Mesothelial cell of epicardium (in vitro differentiated cells): ENCODE data around the gene RNU11. TPM values are rescaled to one million over a fixed set of nuclear protein-coding genes. Genes with fewer than 3 reads are reported as not detected.
"Not testable (repeated sequence)": the region's sequence is repeated elsewhere in the genome, so short reads cannot be mapped to it uniquely, and the experiment has no call there.

Experiments
- DNase-seq, 2 experiments: peaks; one replicate each; pipeline ENCODE4 v3.0.0; 2021; ENCODE audit warnings: low spot score in 2 of 2; ENCODE audit not compliant: unreplicated experiment in 2 of 2
- H3K27ac Mint-ChIP-seq: 2 replicates; pipeline ENCODE4 v1.8.0; 2021; ENCODE audit warnings: mixed read lengths
- H3K27me3 Mint-ChIP-seq: 2 replicates; pipeline ENCODE4 v1.8.0; 2021; ENCODE audit warnings: low read depth, mixed read lengths
- H3K36me3 Mint-ChIP-seq: 2 replicates; pipeline ENCODE4 v1.8.0; 2021; ENCODE audit warnings: mixed read lengths
- H3K4me1 Mint-ChIP-seq: 2 replicates; pipeline ENCODE4 v1.8.0; 2021; ENCODE audit warnings: mixed read lengths
- H3K4me3 Mint-ChIP-seq: 2 replicates; pipeline ENCODE4 v1.8.0; 2021; ENCODE audit warnings: mild to moderate bottlenecking, moderate library complexity, mixed read lengths
- H3K9me3 Mint-ChIP-seq: 2 replicates; pipeline ENCODE4 v1.8.0; 2021; ENCODE audit warnings: mixed read lengths
- CTCF ChIP-seq: fragments of 200-600 bp; sonication (generic); IDR thresholded peaks from one replicate; pipeline ENCODE4 v1.5.0; 2021; ENCODE audit warnings: antibody characterized with exemption; ENCODE audit not compliant: unreplicated experiment
- total RNA-seq: library from RNA; stranded (reverse); gene quantifications from 3 replicates; pipeline ENCODE4 v1.2.1, GENCODE V29; 2021

The RNU11 gene
- total RNA-seq, 1 donor from 2014 or later, result not detected

DNA sequence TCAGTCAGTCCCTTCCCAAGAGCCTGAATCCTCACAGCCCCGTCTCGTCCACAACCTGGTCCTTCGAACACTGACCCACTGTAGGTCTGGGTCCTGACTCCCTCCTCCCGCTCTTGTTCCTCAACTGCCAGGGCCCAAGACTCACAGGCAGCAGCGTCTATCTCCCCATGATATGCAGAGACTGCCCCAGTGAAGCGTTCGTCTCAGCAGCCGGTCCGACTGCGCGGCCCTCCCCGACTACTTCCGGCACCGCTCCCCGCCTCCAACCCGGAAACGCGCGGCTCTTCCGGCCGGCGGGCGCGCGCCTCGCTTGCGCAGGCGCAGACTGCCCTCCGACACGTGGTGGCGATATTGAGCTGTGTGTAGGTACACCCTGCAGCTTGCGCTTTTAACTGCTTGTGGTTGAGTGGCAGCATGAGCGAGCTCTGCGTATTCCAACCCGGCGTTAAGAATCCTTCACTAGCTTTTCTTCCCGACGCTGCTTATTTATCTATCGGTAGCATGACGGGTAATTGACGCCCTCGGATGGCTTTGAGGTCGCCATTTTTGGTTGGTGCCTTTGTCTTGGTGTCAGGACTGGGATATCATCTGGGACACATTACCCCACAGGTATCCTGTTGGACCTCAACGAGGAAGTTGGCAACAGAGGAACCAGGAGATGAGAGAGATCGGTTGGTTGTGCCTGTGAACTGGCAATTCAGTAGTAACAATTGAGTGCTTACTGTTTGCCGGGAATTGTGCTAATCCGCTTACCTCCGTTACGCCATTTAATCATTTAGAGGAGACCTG is 5.4 kb upstream of the RNU11 start, which contains the start of gene TAF12:
TAF12 (minus strand) TSS at position 221 of the 789 bp plus-strand sequence. CDS start 20,986 bp downstream, outside the sequence.
- Mint-ChIP-seq H3K4me3 (peak within 1 kb of the TSS; percentile 99), H3K9me3 (no peaks in the 10 kb centered on the region), H3K36me3 (no peaks in the 10 kb centered on the region), H3K27me3 (no peaks in the 10 kb centered on the region), H3K4me1 (peaks cover 28% of the 10 kb centered on the region), H3K27ac (peak within 1 kb of the TSS; percentile 98)
- DNase-seq, result peak; percentile 87 to 88
- no peak for TF ChIP-seq CTCF

DNA sequence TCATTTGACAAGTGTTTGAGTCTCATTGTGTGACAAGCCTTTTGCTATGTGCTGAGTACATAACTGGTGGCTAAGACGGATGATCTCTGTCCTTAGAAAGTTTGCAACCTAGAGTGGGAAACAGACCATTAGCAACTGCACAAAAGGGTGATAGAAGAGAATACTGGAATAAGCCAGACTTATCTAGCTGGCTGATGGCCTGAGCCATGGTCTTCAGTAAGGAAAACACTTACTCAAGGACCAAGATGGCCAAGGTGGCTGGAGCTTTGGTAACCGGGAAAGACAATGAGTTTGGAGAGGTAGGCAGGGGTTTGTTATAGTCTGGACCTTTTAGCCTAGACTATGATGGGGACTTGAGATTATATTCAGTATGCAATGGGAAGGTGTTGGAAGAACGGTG is 3.9 kb upstream of the RNU11 start:
- Mint-ChIP-seq H3K4me1 (peaks cover 37% of the 10 kb centered on the region), H3K9me3 (no peaks in the 10 kb centered on the region)

DNA sequence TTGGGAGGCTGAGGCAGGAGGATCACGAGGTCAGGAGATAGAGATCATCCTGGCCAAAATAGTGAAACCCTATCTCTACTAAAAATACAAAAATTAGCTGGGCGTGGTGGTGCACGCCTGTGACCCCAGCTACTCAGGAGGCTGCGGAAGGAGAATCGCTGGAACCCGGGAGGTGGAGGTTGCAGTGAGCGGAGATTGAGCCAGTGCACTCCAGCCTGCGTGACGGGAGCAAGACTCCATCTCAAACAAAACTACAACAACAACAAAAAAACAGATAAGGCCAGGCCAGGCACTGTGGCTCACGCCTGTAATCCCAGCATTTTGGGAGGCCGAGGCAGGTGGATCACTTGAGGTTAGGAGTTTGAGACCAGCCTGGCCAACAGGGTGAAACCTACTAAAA is 3.0 kb upstream of the RNU11 start:
- H3K4me3 Mint-ChIP-seq, H3K36me3 Mint-ChIP-seq, DNase-seq, H3K27me3 Mint-ChIP-seq, H3K9me3 Mint-ChIP-seq, H3K27ac Mint-ChIP-seq: not testable (repeated sequence)
- H3K4me1 Mint-ChIP-seq, result peaks cover 37% of the 10 kb centered on the region

More for the DNA sequence above, 3.9 kb upstream of the RNU11 start:
- no peaks in the 10 kb centered on the region for H3K27me3 Mint-ChIP-seq
- H3K27ac Mint-ChIP-seq, result peak overlapping the region; percentile 98
- H3K36me3 Mint-ChIP-seq, result no peaks in the 10 kb centered on the region
- TF ChIP-seq CTCF, result no peak
- DNase-seq, result no peak
- peak overlapping the region; percentile 99 for H3K4me3 Mint-ChIP-seq

- no peaks in the 10 kb centered on the region for H3K36me3 Mint-ChIP-seq
- H3K27me3 Mint-ChIP-seq, result no peaks in the 10 kb centered on the region
- H3K27ac Mint-ChIP-seq, result peak overlapping the region; percentile 44
- H3K4me3 Mint-ChIP-seq, result no peak overlapping the region
- H3K4me1 Mint-ChIP-seq, result peaks cover 37% of the 10 kb centered on the region
- no peaks in the 10 kb centered on the region for H3K9me3 Mint-ChIP-seq
- no peak for TF ChIP-seq CTCF
- DNase-seq, result no peak
Observed at GRCh38 chr1:28646040-28646439, 2.4 kb upstream of the RNU11 start.

DNA sequence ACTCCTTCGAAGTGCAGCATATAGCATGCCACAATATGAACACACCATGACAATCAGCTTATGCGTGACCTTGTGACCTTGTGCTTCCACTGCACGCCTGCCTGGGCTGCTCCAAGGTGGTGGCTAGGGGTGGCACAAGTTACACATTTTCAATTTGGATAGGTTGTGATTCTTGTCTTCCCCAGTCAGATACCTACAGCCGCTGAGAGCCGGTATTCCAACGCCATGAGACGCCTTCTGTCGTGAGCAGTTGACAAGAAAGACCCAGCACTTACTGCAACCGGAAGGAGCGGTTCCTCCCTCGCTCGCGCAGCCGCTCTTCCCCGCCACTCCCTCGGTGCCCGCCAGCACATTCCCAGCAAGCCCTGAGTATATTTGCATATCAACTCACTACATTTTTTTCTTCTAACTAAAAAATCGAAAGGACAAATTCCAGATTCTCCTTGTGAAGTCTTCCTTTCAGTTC is 359 bp upstream of the RNU11 start:
- H3K4me1 Mint-ChIP-seq, result peaks cover 31% of the 10 kb centered on the region
- peak overlapping the region; percentile 100 for H3K27ac Mint-ChIP-seq
- no peaks in the 10 kb centered on the region for H3K27me3 Mint-ChIP-seq
- TF ChIP-seq CTCF, result peak; percentile 11
- peak overlapping the region; percentile 72 for H3K4me3 Mint-ChIP-seq
- DNase-seq, result peak; percentile 74 to 85
- no peaks in the 10 kb centered on the region for H3K36me3 Mint-ChIP-seq
- H3K9me3 Mint-ChIP-seq, result no peaks in the 10 kb centered on the region

DNA sequence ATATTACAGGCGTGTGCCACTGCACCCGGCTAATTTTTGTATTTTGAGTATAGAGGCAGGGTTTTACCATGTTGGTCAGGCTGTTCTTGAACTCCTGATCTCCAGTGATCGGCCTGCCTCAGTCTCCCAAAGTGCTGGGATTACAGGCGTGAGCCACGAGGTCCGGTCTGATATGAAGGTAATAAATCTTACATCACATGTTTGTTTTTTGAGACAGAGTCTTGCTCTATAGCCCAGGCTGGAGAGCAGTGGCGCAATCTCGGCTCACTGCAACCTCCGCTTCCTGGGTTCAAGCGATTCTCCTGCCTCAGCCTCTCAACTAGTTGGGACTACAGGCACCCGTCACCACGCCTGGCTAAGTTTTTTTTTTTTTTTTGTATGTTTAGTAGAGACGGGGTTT is 4.7 kb downstream of the RNU11 start:
- not testable (repeated sequence) for H3K4me3 Mint-ChIP-seq, DNase-seq, H3K27ac Mint-ChIP-seq, H3K36me3 Mint-ChIP-seq, H3K4me1 Mint-ChIP-seq, H3K9me3 Mint-ChIP-seq, H3K27me3 Mint-ChIP-seq

DNA sequence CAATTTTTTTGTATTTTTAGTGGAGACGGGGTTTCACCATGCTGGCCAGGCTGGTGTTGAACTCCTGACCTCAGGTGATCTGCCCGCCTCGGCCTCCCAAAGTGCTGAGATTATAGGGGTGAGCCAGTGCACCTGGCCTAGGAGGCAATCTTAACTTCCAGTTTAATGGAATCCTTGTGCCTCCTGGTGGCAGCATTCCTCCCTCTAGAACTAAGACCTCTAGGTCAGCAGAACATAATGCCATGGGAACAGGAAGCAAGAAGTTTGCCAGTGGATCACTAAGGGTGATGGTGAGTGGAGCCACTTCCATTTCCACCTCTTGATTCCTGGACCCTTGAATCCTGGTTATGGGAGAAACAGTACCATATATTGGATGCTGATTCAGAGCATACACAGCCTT is 5.5 kb downstream of the RNU11 start:
- not testable (repeated sequence) for H3K27ac Mint-ChIP-seq, H3K4me3 Mint-ChIP-seq, DNase-seq, H3K4me1 Mint-ChIP-seq, H3K9me3 Mint-ChIP-seq, H3K27me3 Mint-ChIP-seq, H3K36me3 Mint-ChIP-seq

- not testable (repeated sequence) for H3K27me3 Mint-ChIP-seq, H3K4me3 Mint-ChIP-seq, H3K9me3 Mint-ChIP-seq, DNase-seq, H3K36me3 Mint-ChIP-seq, H3K27ac Mint-ChIP-seq, H3K4me1 Mint-ChIP-seq
Observed at GRCh38 chr1:28655448-28656311, 7.3 kb downstream of the RNU11 start.
